ENCODE results near the gene ITPKB.
"Not testable (repeated sequence)": the region's sequence is repeated elsewhere in the genome, so short reads cannot be mapped to it uniquely, and the experiment has no call there.

Gene ITPKB

GRCh38 chr1:226602186-226603021 lies 136.7 kb downstream of the ITPKB start:
- no peak for DNase-seq (ENCODE audit: low read depth)

DNA sequence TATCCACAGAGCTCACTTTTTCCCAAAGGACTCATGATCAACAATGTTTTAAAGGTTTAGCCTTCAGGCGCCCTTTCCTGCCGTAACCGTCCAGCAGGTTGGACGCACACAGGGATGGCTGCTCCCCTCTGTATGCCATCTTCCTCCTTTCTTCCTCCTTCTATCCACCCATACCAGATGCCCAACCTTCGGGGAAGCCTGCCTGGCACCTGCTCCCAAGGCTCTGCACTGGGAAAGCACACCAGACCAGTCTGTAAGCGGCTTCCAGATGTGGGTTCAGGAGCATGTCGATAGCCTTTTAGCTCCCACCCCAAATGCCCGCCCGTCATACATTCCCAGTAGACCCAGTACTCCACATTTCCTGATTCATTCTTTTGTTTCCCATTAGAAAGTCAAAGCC lies 137.6 kb downstream of the ITPKB start:
- DNase-seq (ENCODE audit: low read depth): no peak

DNA sequence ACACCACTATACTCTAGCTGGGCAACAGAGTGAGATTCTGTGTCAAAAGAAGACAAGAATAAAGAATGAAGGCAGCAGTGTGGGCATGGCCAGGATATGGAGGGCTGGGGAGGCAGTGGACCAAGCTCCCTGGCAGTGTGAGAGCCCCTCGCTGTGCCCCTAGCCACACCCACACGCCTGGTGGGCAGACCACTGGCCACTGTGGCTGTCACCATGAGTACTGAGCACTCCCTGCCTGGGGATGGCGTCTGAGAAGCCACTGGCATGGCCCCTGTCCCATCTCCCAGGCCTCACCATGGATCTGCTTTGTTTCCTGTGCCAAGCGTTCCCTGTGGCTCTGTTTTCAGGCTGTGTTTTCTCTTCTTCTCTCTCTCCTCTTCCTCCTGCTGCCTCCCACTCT lies 138.8 kb downstream of the ITPKB start:
- DNase-seq (ENCODE audit: low read depth): no peak

DNA sequence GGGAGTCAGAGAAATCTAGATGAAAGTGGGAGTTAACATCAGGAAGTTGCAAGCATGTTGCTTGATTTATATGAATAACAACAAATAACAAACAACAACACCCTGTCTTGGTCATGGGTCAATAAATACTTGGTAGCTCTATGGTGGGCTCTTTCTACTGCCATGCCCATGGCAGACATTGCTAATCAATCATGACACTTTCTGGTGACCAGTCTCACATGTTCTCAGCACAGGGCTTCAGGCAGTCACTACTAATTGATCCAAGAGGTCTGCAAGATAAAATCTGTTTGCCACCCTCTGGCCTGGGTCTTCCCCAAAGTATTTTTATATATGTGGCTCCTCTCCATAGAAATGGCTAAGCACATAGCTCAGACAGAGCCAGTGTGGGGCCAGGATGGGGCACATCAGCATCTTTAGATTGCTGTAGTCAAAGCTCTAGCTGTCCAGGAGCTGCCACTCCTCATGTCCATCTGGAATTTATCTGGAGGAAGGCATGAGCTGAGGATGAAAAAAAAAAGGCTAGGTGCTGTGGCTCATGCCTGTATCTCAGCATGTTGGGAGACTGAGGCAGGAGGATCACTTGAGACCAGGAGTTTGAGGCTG lies 139.3 kb downstream of the ITPKB start:
- DNase-seq (ENCODE audit: low read depth): no peak

- DNase-seq (ENCODE audit: low read depth): not testable (repeated sequence)
These were observed 140.1 kb downstream of the ITPKB start for GRCh38 chr1:226598955-226599354.

- no peak for DNase-seq (ENCODE audit: low read depth)
These were observed 140.6 kb downstream of the ITPKB start for GRCh38 chr1:226598455-226598849.

GRCh38 chr1:226597616-226598454 lies 141.2 kb downstream of the ITPKB start:
- DNase-seq (ENCODE audit: low read depth): no peak

DNA sequence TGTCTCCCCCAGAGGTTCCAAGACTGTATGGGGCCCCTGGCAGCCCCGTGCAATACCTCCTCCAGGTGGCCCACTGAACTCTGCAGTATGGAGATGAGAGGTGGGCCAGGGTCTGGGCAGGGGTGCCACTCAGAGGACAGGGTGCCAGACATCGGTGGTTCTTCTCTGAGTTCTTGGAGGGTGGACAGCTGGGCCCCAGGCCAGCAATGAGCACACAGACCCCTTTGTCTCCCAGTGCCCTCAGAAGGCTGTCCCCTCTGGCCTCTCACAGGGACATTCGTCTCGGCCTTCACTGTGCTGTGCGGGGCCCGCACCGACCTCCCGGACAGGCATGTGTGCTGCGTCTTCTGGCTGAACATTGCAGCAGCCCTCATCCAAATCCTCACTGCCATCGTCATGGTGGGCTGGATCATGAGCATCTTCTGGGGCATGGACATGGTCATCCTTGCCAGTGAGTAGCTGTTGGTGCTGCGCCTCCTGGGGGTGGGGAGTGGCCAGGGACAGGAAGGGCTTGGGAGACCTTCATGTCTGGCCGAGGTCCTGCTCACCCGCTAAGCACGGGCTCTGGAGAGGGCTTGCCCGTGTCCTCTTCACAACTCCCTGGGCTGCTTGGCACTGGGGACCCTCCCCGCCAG lies 142.4 kb downstream of the ITPKB start:
- DNase-seq (ENCODE audit: low read depth): no peak

- no peak for DNase-seq (ENCODE audit: low read depth)
These were observed 145.5 kb downstream of the ITPKB start for GRCh38 chr1:226593541-226593940.

- DNase-seq (ENCODE audit: low read depth): no peak
These were observed 148.5 kb downstream of the ITPKB start for GRCh38 chr1:226590614-226591013.

- DNase-seq (ENCODE audit: low read depth): no peak
These were observed 149.9 kb downstream of the ITPKB start for GRCh38 chr1:226589008-226589733.

- no peak for DNase-seq (ENCODE audit: low read depth)
These were observed 150.6 kb downstream of the ITPKB start for GRCh38 chr1:226588484-226588883.

DNA sequence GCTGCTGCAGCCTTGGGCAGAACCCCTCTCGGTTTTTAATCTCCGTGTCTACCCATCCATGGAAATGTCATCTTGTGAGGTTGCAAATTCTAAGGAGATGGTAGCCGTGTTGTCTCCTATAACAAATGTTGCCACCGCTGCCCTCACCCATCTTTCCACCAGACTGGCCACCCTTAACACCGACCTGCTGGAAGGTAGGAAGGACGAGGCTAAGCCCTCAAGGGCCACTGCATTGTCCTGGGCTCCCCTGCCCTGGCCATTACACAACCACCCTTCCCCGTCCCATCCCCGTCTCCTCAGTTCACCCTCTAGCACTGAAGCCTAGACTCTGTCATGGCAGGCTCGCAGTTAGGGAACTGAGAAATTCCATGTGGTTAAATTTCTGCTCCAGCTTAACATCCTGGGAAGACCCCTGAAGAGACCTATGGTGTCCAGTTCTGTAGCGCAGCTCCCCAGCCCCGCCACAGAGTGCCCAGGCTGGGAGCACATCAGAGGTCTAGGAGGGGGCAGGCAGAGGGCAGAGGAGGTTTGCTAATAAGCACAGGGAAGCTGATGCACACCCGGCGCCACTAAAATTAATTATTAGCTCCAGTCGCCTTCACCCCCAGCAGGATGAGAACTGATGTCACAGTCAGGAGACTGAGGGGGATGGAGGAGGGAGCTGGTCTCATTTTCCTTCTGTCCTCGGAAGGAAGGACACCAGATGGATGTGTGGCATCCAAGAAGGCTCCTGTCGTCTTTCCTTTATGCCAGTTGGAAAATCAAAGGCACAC lies 152.2 kb downstream of the ITPKB start:
- no peak for DNase-seq (ENCODE audit: low read depth)

- no peak for DNase-seq (ENCODE audit: low read depth)
These were observed 153.0 kb downstream of the ITPKB start for GRCh38 chr1:226586116-226586515.

GRCh38 chr1:226584164-226584563 lies 154.9 kb downstream of the ITPKB start:
- no peak for DNase-seq (ENCODE audit: low read depth)

DNA sequence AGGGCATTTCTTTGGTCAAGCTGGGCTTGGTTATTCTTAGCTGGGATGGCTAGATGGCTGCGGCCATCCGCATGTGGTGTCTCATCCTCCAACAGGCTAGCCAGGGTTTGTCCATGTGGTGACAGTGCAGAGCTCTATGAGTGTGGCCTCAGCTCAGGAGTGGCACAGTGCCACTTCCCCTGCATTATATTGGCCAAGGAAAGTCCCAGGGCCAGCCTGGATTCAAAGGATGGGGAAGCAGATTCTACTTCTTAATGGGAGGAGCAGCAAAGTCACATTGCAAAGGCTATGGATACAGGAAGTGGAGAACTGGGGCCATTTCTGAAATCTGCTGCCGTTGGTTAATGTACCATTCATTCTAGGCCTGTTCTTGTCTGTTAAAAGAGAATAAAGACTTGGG lies 156.1 kb downstream of the ITPKB start:
- DNase-seq (ENCODE audit: low read depth): no peak
